ENCODE results near the gene FNDC3B.

Gene FNDC3B

DNA sequence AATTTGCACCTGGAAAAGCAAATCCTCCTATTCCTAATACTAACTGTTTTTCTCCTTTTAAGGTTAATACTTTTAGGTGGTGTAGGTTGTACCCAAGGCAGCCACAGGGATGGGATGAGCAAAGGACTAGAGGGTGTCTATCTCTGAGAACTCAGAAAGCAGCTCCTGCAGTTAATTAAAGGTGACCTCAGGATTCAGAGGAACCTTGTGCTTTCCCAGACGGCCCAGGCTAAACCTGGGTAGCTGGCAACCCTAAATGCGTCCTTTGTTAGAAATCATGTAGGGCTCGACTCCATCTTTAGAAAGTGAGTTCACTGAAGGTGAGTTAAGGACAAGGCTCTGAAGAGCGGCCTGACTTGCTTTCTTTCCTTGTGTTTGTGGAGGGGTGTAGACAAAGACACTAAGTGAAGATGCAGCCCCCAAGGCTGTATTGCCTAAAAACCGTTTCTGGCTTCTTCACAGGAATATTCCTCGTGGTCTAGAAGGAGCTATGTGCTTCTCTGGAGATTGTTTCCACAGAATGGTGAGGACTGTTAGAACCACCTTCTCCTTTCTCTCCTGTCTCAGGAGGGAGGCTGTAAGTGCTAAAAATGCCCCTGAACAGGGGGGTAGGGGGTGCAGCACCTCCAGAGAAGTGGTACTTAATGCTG is 14.9 kb downstream of the FNDC3B start:
- DNase-seq (ENCODE audit: low spot score), result no peak

DNA sequence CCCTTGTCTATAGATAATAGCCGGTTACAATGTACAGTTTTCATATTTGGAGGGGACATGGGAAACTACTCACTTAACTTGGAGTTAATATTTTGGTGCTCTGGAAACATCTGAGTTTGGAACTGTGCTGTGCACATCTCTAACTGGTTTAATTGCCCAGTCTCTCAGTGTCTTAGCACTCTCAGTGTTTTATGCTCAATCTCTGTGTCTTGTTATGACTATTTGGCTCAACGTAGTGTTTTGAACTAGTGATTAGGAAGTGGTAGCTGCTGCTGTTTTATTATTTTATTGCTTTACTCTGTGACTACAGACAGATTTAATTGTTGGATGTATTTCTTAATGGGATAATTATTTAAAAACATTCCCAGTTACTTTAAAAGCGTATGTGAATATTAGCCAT is 17.0 kb downstream of the FNDC3B start:
- DNase-seq (ENCODE audit: low spot score), result no peak

DNA sequence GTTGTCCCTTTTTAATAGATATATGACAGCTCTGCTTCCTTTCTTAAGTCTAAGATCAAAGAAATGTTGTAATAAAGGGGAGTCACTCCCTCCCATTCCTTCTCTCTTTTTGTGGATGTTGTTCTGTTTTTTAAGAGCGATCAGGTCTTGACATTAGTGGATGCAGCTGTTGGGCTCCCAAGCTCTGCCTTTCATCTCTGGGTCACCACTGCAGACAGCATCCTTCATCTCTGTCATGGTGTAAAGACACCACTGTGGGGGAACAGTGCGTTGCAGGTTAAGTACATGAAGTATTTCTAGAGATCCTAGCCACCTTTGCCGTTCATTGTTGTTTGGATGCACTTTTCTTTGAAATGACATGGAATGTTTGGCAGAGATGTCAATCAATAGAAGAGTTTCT is 17.7 kb downstream of the FNDC3B start:
- DNase-seq (ENCODE audit: low spot score), result no peak

DNA sequence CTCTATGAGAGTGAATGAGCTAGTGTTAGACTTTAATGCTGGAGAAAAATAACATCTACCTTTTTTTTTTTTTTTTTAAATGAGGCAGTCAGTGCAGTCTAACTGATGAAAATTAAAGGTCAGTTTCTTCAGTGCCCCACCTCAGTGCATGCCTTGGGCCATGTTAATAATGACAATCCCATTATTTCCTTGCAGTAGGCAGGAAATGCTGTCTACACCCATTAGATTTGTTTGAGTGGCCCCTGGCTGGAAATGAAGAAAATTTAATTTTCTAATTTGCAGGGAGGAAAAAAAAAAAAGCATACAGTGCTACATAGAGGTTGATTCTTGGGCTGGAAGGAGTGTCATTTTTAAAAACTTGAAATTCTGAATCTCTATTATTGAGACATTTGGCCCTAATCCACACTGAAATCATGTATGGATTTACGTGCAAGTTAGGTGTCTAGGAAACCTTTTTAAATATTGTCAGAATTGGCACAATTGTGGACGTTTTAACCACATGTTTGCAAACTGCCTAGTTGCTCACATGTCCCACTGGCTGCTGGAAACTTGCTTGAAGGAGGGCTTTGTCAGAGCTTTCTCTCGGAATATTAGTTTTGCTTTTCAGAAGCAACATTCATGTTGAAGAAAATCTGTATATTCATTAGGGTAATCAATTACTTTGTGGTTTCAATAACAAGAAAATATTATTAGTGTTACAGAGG is 18.4 kb downstream of the FNDC3B start:
- no peak for DNase-seq (ENCODE audit: low spot score)

DNA sequence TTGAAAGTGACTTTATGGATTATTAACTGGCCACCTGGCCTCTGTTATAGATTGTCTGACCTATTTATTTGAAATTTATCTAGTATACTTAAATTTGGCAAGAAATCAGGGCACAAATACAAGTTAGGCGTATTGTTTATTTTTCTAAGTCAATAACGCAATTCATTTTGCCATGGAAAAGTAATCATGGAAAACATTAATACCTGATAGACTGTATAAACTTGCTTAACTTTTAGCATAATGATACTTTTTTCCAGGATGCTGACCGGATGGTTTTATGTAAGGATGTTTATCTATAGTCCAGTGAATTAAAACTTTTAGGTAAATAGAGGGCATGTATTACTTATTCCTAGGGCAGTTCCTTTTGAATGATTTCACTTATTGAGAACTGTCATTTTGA is 20.2 kb downstream of the FNDC3B start:
- DNase-seq (ENCODE audit: low spot score), result no peak

DNA sequence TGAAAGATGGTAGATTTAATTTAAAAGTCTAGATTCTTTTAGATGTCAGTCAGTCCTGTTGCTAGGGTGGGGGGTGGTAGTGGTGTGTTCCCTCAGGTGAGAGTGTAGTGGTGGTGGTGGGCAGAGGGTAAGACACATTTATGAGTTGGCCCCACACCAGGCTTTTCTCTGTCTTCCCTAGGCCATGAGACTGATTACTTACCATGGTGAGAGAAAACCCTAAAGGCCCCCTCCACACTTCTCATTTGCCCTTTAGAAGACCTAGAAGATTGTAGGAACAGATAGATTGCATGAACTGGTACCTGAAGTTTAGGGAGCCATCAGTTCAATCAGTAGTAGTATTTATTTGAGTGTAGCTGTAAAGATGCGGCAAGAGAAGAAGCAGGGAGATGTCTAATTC is 20.9 kb downstream of the FNDC3B start:
- no peak for DNase-seq (ENCODE audit: low spot score)

DNA sequence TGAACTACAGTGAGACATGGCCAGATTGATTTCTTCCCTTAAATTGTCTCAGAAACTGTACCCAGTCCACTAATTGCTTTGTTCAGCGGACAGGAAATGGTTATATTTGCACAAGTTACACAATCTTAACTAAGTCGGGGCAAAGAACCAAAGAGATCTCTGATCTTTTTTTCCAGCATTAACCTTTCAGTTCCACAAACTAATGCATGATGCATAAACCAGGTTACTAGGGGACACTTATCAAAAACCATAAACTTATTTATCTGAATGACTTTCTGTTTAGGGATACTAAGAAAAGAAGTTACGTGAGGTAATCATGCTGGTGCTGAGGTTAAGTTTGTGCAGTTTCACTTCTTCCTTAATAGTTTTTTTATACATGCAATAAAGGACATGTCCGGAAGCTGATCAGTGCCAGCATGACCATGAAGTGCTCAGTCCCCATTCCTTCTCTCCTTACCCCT is 22.4 kb downstream of the FNDC3B start:
- no peak for DNase-seq (ENCODE audit: low spot score)

DNA sequence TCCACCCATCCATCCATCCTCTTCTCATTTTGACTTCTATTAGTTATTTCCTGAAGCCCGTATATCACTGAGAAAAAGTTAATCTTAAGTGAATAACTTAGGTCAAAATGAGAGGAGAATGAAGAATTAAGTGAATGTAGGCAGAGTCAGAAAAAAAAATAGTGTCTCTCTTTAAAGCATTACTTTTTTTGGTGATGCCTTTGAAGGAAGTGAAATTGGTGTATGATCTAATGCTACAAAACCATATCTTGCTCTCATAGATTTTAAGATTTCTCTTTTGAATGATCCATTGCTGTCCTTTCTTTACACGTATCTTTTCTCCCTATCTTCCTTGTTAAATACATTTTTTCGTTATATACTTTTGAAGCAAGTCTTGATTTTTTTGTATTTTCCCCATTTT is 23.4 kb downstream of the FNDC3B start:
- no peak for DNase-seq (ENCODE audit: low spot score)

DNA sequence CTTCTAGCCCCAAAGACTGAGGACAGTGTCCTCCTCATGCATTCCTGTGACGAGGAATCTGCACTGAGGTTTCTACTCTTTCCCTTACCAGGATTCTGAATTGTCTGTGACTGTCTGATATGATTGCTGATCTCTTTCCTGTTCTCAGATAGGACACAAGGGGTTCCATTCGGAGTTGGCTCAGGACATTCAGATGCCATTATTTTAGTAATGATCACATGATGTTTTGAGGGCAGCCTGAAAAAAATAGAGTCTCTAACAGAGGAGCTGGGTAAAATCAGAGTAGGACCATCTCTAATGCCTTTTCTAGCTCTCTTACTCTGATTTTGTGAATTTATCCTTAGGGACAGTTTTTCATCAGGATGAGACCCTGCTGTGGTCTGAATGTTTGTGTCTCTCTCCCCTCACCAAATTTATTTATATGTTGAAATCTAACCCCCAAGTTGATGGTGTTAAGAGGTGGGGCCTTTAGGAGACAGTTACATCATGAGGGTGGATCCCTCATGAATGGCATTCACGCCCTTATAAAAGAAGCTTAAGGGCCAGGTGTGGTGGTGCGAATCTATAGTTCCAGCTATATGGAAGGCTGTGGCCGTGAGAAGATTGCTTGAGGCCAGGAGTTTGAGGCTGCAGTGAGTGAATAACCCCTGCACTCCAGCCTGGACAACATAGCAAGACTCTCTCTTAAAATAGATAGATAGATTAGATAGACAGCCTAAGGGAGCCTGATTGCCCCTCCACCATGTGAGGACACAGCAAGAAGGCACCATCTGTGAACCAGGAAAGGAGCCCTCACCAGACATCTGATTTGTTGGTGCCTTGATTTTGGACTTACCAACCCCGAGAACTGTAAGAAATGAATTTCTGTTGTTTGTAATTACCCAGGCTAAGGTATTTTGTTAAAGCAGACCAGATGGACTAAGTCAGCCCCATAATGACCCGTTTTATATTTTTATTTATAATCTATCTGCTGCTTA is 24.4 kb downstream of the FNDC3B start:
- DNase-seq (ENCODE audit: low spot score), result no peak

DNA sequence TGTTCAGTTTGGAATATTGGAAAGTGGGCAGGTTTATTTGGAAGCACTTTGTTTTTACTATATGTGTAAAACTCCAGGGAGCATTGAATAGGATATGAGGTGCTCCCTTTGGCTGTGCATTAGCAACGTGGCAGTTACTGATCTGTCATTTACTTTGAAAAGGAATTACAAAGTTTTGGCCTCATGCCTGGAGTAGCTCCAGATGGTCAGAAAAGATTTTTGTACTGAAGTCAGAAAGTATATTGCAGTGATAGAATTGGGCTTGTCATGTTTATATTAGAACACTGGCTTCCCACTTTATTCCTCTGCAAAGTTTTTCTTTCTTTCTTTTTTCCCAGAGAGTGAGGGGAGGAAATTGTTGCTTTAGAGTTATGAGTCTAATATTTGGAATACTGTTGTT is 26.1 kb downstream of the FNDC3B start:
- DNase-seq (ENCODE audit: low spot score), result no peak

DNA sequence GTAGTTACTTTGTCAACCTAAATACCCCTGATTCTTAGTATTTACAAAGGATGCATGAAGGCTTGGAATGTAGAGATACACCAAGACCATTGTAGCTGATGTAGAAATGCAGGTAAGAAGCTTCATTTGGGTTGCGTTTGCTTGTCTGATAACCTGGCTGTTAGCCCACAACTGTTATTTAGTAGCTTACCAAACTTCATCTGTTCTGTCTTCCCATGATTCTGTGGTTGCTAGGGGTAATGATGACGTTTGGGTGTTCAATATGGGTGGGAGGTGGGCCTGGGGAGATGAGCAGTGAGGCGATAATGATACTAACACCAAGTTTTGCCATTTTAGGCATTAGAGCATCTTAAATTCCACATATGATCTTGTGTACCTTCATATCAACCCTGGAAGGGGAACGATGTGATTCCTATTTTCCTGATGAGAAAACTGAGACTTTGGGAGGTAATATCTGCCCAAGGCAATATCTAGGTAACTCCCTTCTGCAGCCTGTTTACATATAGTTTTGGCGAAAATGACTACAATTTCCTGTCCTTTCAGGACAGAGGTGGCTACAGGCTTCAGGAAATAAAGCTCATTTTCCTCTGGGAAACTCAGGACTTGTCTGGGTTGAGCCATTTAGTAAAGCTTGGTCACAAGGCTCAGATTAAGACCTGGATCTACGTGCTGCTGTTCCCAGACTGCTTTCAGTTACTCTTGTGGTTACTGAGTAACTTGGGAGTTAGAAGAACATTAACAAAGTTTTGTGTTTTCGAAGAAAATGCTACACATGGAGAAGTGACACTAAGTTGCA is 26.8 kb downstream of the FNDC3B start:
- peak; percentile 23 for DNase-seq (ENCODE audit: low spot score)

DNA sequence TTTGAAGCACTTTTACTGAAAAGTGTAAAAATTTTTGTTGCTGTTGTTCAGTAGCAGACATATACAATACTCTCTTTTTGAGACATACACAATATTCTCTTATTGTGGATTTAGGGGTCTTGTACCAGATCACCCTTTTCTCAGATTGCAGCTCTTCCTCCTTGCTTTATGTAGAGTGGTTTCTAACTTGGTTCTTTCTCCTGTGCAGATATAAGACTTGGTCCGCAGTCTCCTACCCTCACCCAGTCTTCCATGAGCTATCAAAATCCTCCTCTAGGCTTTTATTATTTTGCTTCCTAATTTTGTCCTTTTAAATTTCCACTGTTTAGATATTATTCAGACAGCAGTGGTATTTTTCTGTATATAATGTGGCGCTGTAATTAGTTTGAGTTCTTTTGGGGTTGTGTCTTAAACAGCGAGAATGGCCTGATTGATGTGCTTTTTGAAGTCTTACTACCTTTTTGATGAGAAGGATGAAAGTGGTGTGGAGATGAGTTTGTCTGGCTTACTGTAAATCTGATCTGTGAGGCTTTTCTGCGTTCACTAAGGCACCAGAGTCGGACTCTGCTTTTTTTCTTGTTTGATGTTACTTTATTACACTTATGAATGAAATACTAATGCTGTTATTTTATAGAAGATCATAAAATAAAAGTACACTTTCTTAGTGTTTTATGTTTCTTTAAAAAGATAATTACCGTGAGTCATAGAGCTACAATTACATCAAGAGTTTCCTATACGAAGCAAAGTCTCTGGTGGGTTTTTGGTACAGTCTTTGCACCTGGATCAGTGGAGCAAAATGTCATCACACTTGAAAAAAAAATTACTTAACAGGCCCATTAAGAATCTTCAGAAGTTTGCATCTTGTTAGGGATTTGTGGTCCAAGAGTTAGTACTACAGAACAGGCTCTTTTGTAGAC is 27.8 kb downstream of the FNDC3B start:
- no peak for DNase-seq (ENCODE audit: low spot score)

DNA sequence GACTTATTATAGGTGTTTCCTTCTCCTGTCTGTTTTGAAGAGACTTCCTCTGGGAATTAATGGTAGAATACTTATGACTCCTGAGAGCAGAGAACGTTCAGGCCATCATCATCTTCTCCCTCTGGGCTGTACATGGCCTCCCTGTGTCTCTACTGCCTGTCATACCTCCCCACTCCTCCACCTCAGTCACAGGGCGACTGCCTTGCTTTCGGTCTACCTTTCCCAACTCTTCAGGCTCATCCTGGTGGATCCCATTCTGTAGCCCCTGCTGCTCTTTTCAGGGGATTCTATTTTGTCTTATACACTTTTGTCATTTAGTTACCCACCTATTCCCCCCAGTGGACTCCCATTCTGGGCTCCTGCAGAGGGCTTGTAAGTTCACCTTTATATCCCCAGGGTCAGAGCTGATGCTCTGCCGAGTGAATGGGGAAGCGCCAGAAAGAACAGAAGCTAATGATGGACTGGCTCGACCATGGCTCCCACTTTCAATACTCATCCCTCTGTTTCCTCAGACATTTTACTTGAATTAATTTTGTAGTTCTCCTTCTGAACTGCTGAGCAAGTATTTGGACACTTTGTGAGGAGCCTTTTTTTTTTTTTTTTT is 28.6 kb downstream of the FNDC3B start:
- DNase-seq (ENCODE audit: low spot score), result no peak

DNA sequence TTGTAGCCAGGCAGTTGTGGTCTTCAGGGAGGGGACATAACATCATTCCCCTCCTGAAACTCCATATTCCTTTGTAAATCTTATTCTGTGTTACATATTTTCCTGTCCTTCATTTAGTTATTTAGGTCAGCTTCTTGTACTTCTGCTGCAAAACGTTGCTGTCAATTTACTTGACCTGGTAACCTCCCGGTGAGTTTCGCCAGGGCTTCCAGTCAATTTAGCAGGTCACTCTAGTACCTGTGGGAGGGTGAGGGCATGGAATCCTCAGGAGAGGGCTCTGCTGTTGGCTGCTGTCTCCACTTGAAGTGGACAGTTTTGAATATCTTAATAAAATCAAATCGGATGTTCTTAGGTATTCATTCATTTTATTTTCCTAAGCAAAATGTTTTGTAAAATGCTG is 29.6 kb downstream of the FNDC3B start:
- DNase-seq (ENCODE audit: low spot score), result no peak

DNA sequence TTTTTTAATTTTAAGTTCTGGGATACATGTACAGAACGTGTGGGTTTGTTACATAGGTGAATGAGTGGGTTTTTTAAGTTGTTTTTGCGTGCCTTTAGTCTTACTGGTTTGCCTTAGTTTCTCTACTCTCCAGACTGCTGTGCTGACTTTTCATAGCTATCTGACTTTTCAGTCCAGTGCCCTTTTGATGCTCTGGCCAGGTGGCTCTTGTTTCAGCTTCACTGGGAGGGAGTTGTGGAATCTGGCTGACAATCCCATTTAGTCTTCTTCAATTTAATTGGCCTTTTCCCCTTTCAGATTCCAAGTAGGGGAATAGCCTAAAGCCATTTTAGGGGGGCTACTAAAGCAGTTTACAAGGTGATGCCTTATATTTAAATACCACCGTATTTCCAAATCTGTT is 30.1 kb downstream of the FNDC3B start:
- no peak for DNase-seq (ENCODE audit: low spot score)

DNA sequence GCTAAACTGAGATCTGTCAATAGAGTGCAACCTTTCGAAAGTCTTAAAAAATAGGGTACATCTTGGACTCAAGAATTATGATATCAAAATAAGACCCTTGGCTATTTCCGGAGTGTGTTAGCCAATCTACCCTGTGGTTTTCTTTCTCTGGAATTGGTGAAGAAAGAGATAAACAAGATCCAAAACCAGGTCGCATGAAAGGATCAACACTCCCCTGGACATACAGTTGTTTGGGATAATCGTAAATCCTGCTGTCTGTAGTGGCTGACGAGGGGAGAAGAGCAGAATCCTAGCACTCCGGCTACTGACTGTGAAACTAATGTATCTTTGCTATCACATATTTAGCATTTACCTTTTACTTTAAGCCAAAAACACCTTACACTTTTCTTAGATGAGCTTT is 30.9 kb downstream of the FNDC3B start:
- no peak for DNase-seq (ENCODE audit: low spot score)

DNA sequence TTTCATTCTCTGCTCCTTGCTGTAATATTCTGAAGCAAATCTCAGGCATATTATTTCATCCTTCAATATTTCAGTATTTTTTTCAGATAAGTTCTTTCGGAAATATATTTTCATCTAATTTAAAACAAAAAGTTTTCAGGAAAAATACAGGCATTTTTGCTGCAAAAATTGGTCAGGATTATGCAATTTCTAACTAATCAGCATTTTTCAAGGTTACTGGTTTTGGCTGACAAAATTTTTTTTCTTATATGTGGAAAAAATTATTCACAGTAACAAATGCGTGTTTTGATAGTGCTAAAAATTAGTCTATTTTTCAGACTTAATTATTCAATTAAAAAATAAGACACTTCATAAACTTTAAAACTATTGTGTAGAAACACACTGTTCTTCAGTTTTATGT is 31.4 kb downstream of the FNDC3B start:
- DNase-seq (ENCODE audit: low spot score), result no peak

DNA sequence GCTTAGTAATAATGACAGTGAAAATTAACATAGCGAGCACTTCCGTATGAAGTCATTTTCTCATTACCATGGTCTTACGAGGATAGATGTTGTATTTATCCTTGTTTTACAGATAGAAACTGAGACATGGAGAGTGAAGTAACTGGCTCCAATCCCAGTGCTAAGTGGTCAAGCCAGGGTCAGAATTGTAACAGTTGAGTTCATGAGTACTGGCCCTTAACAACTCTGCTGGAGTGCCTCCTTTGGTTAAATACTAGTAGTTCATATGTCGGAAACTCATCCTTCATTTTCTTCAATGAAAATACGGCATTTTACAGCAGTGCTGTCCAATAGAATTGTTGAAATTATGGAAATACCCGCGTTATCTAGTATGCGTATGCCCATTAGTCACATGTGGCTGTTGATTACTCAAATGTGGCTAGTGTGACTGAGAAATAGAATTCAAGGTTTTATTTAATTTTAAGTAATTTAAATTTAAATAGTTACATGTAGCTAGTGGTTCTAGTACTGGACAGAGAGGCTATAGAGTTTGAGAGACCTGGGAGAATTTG is 32.5 kb downstream of the FNDC3B start:
- DNase-seq (ENCODE audit: low spot score), result no peak

DNA sequence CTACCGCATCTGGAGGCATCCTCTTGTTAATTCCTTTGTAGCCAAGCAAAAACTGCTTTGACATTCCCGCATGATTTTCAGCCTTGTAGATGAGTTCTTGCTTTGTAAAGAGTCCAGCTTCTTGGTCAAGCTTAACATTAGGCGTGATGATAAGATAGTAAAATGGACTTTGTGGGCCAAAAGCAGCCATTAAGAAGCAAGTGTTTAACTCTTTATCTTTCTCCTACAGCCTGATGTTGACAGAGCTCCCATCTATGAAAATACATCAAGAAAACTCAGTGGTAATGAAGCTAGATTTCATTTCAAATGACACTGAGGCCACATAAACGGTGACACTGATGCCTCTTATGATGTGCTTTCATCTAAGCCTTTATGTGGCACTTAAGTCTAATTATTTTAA is 33.2 kb downstream of the FNDC3B start:
- DNase-seq (ENCODE audit: low spot score), result no peak

DNA sequence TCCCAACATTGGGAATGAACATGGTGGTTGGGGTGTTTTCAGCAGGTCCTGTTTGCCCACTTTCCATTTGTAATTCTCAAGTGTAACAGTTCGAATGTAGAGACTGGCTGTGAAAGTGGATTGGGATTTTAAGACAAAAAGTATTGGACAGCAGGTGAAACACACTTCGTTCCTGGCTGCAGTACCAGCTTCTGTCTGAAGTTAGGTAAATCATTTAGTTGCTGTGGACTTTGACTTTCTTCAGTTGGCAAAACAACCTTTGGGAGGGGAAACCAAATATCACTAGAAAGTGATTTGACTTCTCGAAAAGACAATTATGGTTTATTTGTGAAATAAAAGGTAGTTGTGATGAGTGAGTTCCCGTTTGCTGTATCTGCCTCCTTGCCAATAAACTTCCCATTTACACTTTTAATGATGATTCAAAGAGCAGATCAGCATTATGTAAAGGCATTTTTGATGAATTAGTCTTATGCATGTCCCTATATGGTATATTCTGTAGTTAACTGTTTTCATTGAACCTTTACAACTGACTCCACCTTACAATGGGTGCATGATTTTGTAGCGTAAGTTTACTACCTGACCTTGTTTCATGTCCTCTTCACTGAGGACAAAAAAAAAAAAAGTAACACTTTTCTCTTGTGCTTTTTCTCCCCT is 34.0 kb downstream of the FNDC3B start:
- DNase-seq (ENCODE audit: low spot score), result no peak
